ENCODE data around the gene PAK1.

DNA sequence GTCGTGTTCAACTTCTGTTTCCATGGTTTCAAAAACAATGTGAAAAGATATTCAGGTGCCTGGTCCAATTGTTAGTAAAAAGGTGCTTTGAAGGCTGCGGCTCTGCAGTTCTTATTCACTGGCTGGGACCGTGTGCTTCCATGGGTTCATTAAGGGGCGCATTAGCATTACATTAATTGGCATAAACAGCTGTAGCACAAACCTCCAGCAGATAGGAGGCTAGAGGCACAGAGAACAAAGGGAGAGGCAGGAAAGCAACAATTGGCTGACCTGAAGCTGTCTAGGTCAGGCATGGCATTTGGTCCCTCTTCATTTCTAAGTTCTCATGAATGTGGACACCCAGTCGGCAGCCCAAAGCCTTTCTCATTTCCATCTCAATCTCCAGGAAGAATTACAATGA lies 16.6 kb downstream of the PAK1 start:
- TF ChIP-seq, protein P1, sequence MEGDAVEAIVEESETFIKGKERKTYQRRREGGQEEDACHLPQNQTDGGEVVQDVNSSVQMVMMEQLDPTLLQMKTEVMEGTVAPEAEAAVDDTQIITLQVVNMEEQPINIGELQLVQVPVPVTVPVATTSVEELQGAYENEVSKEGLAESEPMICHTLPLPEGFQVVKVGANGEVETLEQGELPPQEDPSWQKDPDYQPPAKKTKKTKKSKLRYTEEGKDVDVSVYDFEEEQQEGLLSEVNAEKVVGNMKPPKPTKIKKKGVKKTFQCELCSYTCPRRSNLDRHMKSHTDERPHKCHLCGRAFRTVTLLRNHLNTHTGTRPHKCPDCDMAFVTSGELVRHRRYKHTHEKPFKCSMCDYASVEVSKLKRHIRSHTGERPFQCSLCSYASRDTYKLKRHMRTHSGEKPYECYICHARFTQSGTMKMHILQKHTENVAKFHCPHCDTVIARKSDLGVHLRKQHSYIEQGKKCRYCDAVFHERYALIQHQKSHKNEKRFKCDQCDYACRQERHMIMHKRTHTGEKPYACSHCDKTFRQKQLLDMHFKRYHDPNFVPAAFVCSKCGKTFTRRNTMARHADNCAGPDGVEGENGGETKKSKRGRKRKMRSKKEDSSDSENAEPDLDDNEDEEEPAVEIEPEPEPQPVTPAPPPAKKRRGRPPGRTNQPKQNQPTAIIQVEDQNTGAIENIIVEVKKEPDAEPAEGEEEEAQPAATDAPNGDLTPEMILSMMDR (IDR thresholded peaks at IDR 0.05; ENCODE audit: low read length) = no peak
- no peak for TF ChIP-seq EZH2 (IDR thresholded peaks at IDR 0.05; ENCODE audit: borderline replicate concordance, low read length)
